Glomerular visceral epithelial cell (primary cell): ENCODE data around the gene CIDEB.
"Not testable (repeated sequence)": the region's sequence is repeated elsewhere in the genome, so short reads cannot be mapped to it uniquely, and the experiment has no call there.

Experiments
- DNase-seq: peaks from one replicate; pipeline ENCODE4 v3.0.0-alpha.2; 2016; ENCODE audit errors: extremely low spot score

The CIDEB gene

GRCh38 chr14:24332268-24332993 lies 24.7 kb upstream of the CIDEB start:
- peak; percentile 56 for DNase-seq

- no peak for DNase-seq
Measured at GRCh38 chr14:24331731-24332267, 24.0 kb upstream of the CIDEB start.

- DNase-seq, result no peak
Measured at GRCh38 chr14:24330973-24331674, 23.3 kb upstream of the CIDEB start.

GRCh38 chr14:24329736-24330135 lies 22.0 kb upstream of the CIDEB start:
- DNase-seq, result no peak

- no peak for DNase-seq
Measured at GRCh38 chr14:24329073-24329663, 21.4 kb upstream of the CIDEB start.

- not testable (repeated sequence) for DNase-seq
Measured at GRCh38 chr14:24327914-24328313, 20.1 kb upstream of the CIDEB start.

- no peak for DNase-seq
Measured at GRCh38 chr14:24327303-24327702, 19.5 kb upstream of the CIDEB start.

- DNase-seq, result no peak
Measured at GRCh38 chr14:24325963-24326362, 18.2 kb upstream of the CIDEB start.

GRCh38 chr14:24325041-24325530 lies 17.3 kb upstream of the CIDEB start:
- DNase-seq, result no peak

GRCh38 chr14:24324024-24324423 lies 16.2 kb upstream of the CIDEB start:
- no peak for DNase-seq

GRCh38 chr14:24323341-24323740 lies 15.6 kb upstream of the CIDEB start:
- DNase-seq, result no peak

- no peak for DNase-seq
Measured at GRCh38 chr14:24322672-24323071, 14.9 kb upstream of the CIDEB start.

GRCh38 chr14:24321212-24321975 lies 13.6 kb upstream of the CIDEB start:
- DNase-seq, result no peak

- no peak for DNase-seq
Measured at GRCh38 chr14:24317141-24317928, 9.6 kb upstream of the CIDEB start.

GRCh38 chr14:24316597-24316950 lies 8.8 kb upstream of the CIDEB start:
- no peak for DNase-seq

- DNase-seq, result no peak
Measured at GRCh38 chr14:24315807-24316596, 8.2 kb upstream of the CIDEB start.

GRCh38 chr14:24315243-24315806 lies 7.5 kb upstream of the CIDEB start:
- no peak for DNase-seq

- DNase-seq, result no peak
Measured at GRCh38 chr14:24314377-24315193, 6.8 kb upstream of the CIDEB start.

- DNase-seq, result no peak
Measured at GRCh38 chr14:24313913-24314312, 6.1 kb upstream of the CIDEB start.
